ENCODE data around the gene ARHGAP25.

The ARHGAP25 gene

DNA sequence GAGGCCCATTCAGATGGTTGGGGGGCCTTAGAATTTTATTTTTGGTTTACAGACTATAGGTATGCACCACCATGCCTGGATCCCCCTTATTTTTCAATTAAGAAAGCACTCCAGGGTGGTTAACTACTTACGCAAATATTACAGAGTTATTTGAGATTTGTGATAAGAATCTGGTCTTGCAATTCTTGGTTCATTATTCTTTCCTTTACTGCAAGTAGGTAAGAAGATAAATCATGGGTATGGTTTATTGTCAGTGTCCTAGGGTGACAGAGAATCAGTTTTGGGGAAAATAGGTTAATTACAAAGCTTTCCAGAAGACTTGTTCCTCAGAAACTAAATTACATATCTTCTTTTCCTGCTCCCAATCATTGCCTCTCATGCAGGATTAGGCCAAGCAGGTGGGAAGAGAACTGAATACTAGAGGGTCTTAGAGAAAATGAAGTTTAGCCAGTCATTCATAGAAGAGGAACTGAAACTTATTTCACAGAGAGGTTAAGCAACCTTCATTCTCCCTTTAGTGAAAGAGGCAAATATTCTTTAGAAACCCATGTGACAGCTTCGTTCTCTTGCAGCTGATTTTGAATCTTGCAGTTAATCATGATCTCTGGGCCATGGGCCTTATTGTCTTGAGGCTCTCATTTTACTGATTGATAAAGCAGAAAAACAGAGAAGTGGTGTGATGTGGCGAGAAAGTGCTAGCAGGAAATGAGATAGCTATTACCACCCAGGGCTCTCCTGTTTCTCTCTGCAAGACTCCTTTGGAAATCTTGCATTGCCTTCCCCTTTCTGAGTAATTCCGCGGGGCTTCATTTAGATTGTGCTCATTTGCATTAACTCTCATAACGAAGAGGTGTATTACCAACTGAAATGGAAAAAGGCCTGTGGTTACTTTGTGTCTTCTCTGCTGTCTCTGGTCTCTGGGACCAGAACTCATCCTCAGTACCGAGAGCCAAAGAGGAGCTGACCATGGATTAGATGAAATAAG is 44.8 kb upstream of the ARHGAP25 start:
- Histone ChIP-seq H3K4me1 (ENCODE audit: control insufficient read depth, insufficient read depth, low read depth, low read length) (no peaks in the 10 kb centered on the region), H3K36me3 (ENCODE audit: control insufficient read depth in 1 of 2, insufficient read depth in 2 of 2, low read depth in 1 of 2, low read length in 2 of 2) (peaks cover 0 to 3% of the 10 kb centered on the region in 2 experiments), H3K79me1 (replicated peaks; ENCODE audit: low read length, poor library complexity, severe bottlenecking) (no peaks in the 10 kb centered on the region), H3K4me2 (ENCODE audit: low read length, poor library complexity, severe bottlenecking) (no peak overlapping the region), H2BK120ac (ENCODE audit: low read depth, low read length) (no peak overlapping the region), H3K4ac (ENCODE audit: low read depth in 1 of 2, low read length in 2 of 2) (no peak overlapping the region), H3K4me3 (ENCODE audit: insufficient read depth in 1 of 2, low read depth in 1 of 2, low read length in 2 of 2) (no peak overlapping the region), H2BK5ac (ENCODE audit: low read depth, low read length, poor library complexity, severe bottlenecking) (no peak overlapping the region), H3K18ac (ENCODE audit: low read depth in 1 of 2, low read length in 2 of 2) (no peak overlapping the region), H2AFZ (ENCODE audit: low read depth, low read length) (no peak overlapping the region), H2BK12ac (ENCODE audit: low read length in 2 of 2) (no peak overlapping the region), H3K27me3 (ENCODE audit: control insufficient read depth in 1 of 2, insufficient read depth in 1 of 2, low read length in 2 of 2) (peaks cover 0 to 3% of the 10 kb centered on the region in 2 experiments), H4K8ac (ENCODE audit: low read length) (no peak overlapping the region), H3K27ac (ENCODE audit: low read length, poor library complexity, severe bottlenecking) (no peak overlapping the region), H3K9me3 (ENCODE audit: control insufficient read depth, low read length) (no peaks in the 10 kb centered on the region), H3K14ac (ENCODE audit: low read length in 2 of 2) (no peak overlapping the region), H2AK5ac (ENCODE audit: low read length, severe bottlenecking) (no peak overlapping the region), H3K23ac (ENCODE audit: low read length in 2 of 2) (no peak overlapping the region), H2BK15ac (ENCODE audit: low read depth, poor library complexity, severe bottlenecking) (no peak overlapping the region), H3K9ac (ENCODE audit: low read length) (no peak overlapping the region), H4K91ac (ENCODE audit: low read length) (no peak overlapping the region)
- no peak for DNase-seq
- WGBS, result 72% methylated on average over 7 of the region's 7 CpGs

GRCh38 chr2:68690851-68691250 is 43.8 kb upstream of the ARHGAP25 start:
- no peak overlapping the region for H2AK5ac ChIP-seq (ENCODE audit: low read length, severe bottlenecking)
- WGBS, result 82% methylated on average over 3 of the region's 3 CpGs
- no peak for DNase-seq

GRCh38 chr2:68692511-68692910 is 42.1 kb upstream of the ARHGAP25 start:
- Histone ChIP-seq H3K27me3 (ENCODE audit: control insufficient read depth in 1 of 2, insufficient read depth in 1 of 2, low read length in 2 of 2) (peaks cover 0 to 3% of the 10 kb centered on the region in 2 experiments), H2BK120ac (ENCODE audit: low read depth, low read length) (no peak overlapping the region), H3K9me3 (ENCODE audit: control insufficient read depth, low read length) (peaks cover 10% of the 10 kb centered on the region), H2BK12ac (ENCODE audit: low read length in 2 of 2) (no peak overlapping the region), H4K8ac (ENCODE audit: low read length) (no peak overlapping the region), H2BK5ac (ENCODE audit: low read depth, low read length, poor library complexity, severe bottlenecking) (no peak overlapping the region), H3K14ac (ENCODE audit: low read length in 2 of 2) (no peak overlapping the region), H3K4me3 (ENCODE audit: insufficient read depth in 1 of 2, low read depth in 1 of 2, low read length in 2 of 2) (no peak overlapping the region), H3K4ac (ENCODE audit: low read depth in 1 of 2, low read length in 2 of 2) (no peak overlapping the region), H3K79me1 (replicated peaks; ENCODE audit: low read length, poor library complexity, severe bottlenecking) (no peaks in the 10 kb centered on the region), H2AK5ac (ENCODE audit: low read length, severe bottlenecking) (no peak overlapping the region), H3K18ac (ENCODE audit: low read depth in 1 of 2, low read length in 2 of 2) (peak overlapping the region in 1 of 2 experiments; percentile 7), H3K4me1 (ENCODE audit: control insufficient read depth, insufficient read depth, low read depth, low read length) (no peaks in the 10 kb centered on the region), H3K36me3 (ENCODE audit: control insufficient read depth in 1 of 2, insufficient read depth in 2 of 2, low read depth in 1 of 2, low read length in 2 of 2) (no peaks in the 10 kb centered on the region), H2AFZ (ENCODE audit: low read depth, low read length) (no peak overlapping the region), H3K23ac (ENCODE audit: low read length in 2 of 2) (no peak overlapping the region), H3K9ac (ENCODE audit: low read length) (no peak overlapping the region), H2BK15ac (ENCODE audit: low read depth, poor library complexity, severe bottlenecking) (no peak overlapping the region), H4K91ac (ENCODE audit: low read length) (no peak overlapping the region), H3K27ac (ENCODE audit: low read length, poor library complexity, severe bottlenecking) (no peak overlapping the region), H3K4me2 (ENCODE audit: low read length, poor library complexity, severe bottlenecking) (no peak overlapping the region)
- WGBS, result 83% methylated on average over 1 of the region's 1 CpG
- DNase-seq, result no peak

More at GRCh38 chr2:68690851-68691250, 43.8 kb upstream of the ARHGAP25 start:
- Histone ChIP-seq H3K4me3 (ENCODE audit: insufficient read depth in 1 of 2, low read depth in 1 of 2, low read length in 2 of 2) (no peak overlapping the region), H3K36me3 (ENCODE audit: control insufficient read depth in 1 of 2, insufficient read depth in 2 of 2, low read depth in 1 of 2, low read length in 2 of 2) (peaks cover 0 to 3% of the 10 kb centered on the region in 2 experiments), H4K91ac (ENCODE audit: low read length) (no peak overlapping the region), H2BK120ac (ENCODE audit: low read depth, low read length) (no peak overlapping the region), H3K27me3 (ENCODE audit: control insufficient read depth in 1 of 2, insufficient read depth in 1 of 2, low read length in 2 of 2) (peaks cover 0 to 3% of the 10 kb centered on the region in 2 experiments), H3K23ac (ENCODE audit: low read length in 2 of 2) (no peak overlapping the region), H3K27ac (ENCODE audit: low read length, poor library complexity, severe bottlenecking) (no peak overlapping the region), H4K8ac (ENCODE audit: low read length) (no peak overlapping the region), H3K9ac (ENCODE audit: low read length) (no peak overlapping the region), H3K18ac (ENCODE audit: low read depth in 1 of 2, low read length in 2 of 2) (no peak overlapping the region), H2AFZ (ENCODE audit: low read depth, low read length) (no peak overlapping the region), H3K9me3 (ENCODE audit: control insufficient read depth, low read length) (peaks cover 3% of the 10 kb centered on the region), H2BK5ac (ENCODE audit: low read depth, low read length, poor library complexity, severe bottlenecking) (no peak overlapping the region), H3K14ac (ENCODE audit: low read length in 2 of 2) (no peak overlapping the region), H3K4me2 (ENCODE audit: low read length, poor library complexity, severe bottlenecking) (no peak overlapping the region), H2BK12ac (ENCODE audit: low read length in 2 of 2) (no peak overlapping the region), H3K4me1 (ENCODE audit: control insufficient read depth, insufficient read depth, low read depth, low read length) (no peaks in the 10 kb centered on the region), H2BK15ac (ENCODE audit: low read depth, poor library complexity, severe bottlenecking) (no peak overlapping the region), H3K4ac (ENCODE audit: low read depth in 1 of 2, low read length in 2 of 2) (no peak overlapping the region), H3K79me1 (replicated peaks; ENCODE audit: low read length, poor library complexity, severe bottlenecking) (no peaks in the 10 kb centered on the region)

DNA sequence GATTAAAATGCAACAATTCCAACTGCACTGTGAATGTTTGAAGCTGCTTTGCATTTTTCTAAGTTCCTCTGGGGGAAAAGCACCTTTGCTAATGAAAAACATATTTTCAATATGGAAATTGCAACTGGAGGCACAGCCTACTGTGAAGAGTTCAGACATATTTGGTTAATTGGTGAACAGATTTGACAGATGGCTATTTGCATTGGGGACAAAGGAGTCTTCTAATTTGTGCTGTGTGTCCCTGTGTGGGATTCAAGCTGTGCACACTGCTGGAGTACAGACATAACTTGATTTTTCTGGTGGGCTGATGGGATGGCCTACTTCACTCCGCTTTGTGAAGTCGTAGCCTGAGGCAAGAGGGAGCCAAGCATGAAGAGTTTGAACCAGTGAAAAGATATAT is 40.7 kb upstream of the ARHGAP25 start:
- H2AFZ ChIP-seq (ENCODE audit: low read depth, low read length), result no peak overlapping the region
- H3K18ac ChIP-seq (ENCODE audit: low read depth in 1 of 2, low read length in 2 of 2), result no peak overlapping the region
- no peak overlapping the region for H2BK5ac ChIP-seq (ENCODE audit: low read depth, low read length, poor library complexity, severe bottlenecking)
- H4K8ac ChIP-seq (ENCODE audit: low read length), result no peak overlapping the region
- no peak overlapping the region for H2BK120ac ChIP-seq (ENCODE audit: low read depth, low read length)
- H2BK12ac ChIP-seq (ENCODE audit: low read length in 2 of 2), result no peak overlapping the region
- H3K4me2 ChIP-seq (ENCODE audit: low read length, poor library complexity, severe bottlenecking), result no peak overlapping the region
- no peak for DNase-seq
- no peaks in the 10 kb centered on the region for H3K4me1 ChIP-seq (ENCODE audit: control insufficient read depth, insufficient read depth, low read depth, low read length)
- no peak overlapping the region for H3K23ac ChIP-seq (ENCODE audit: low read length in 2 of 2)
- 100% methylated on average over 2 of the region's 2 CpGs for WGBS
- no peak overlapping the region for H2BK15ac ChIP-seq (ENCODE audit: low read depth, poor library complexity, severe bottlenecking)
- no peak overlapping the region for H4K91ac ChIP-seq (ENCODE audit: low read length)
- H3K14ac ChIP-seq (ENCODE audit: low read length in 2 of 2), result no peak overlapping the region
- no peak overlapping the region for H2AK5ac ChIP-seq (ENCODE audit: low read length, severe bottlenecking)
- no peaks in the 10 kb centered on the region for H3K36me3 ChIP-seq (ENCODE audit: control insufficient read depth in 1 of 2, insufficient read depth in 2 of 2, low read depth in 1 of 2, low read length in 2 of 2)
- peaks cover 19% of the 10 kb centered on the region for H3K9me3 ChIP-seq (ENCODE audit: control insufficient read depth, low read length)
- no peak overlapping the region for H3K9ac ChIP-seq (ENCODE audit: low read length)
- H3K79me1 ChIP-seq (replicated peaks; ENCODE audit: low read length, poor library complexity, severe bottlenecking), result no peaks in the 10 kb centered on the region
- no peak overlapping the region for H3K4me3 ChIP-seq (ENCODE audit: insufficient read depth in 1 of 2, low read depth in 1 of 2, low read length in 2 of 2)
- peaks cover 0 to 3% of the 10 kb centered on the region in 2 experiments for H3K27me3 ChIP-seq (ENCODE audit: control insufficient read depth in 1 of 2, insufficient read depth in 1 of 2, low read length in 2 of 2)
- H3K4ac ChIP-seq (ENCODE audit: low read depth in 1 of 2, low read length in 2 of 2), result no peak overlapping the region
- no peak overlapping the region for H3K27ac ChIP-seq (ENCODE audit: low read length, poor library complexity, severe bottlenecking)
